GM19372 (cell line): ENCODE measurements around the gene GAREM1.

Experiments used
- ATAC-seq: cut with Tn5 transposase; IDR thresholded peaks from one replicate; pipeline ENCODE4 v1.9.1; 2021; ENCODE audit warnings: mild to moderate bottlenecking, low read depth, moderate library complexity; ENCODE audit not compliant: unreplicated experiment

Gene GAREM1

DNA sequence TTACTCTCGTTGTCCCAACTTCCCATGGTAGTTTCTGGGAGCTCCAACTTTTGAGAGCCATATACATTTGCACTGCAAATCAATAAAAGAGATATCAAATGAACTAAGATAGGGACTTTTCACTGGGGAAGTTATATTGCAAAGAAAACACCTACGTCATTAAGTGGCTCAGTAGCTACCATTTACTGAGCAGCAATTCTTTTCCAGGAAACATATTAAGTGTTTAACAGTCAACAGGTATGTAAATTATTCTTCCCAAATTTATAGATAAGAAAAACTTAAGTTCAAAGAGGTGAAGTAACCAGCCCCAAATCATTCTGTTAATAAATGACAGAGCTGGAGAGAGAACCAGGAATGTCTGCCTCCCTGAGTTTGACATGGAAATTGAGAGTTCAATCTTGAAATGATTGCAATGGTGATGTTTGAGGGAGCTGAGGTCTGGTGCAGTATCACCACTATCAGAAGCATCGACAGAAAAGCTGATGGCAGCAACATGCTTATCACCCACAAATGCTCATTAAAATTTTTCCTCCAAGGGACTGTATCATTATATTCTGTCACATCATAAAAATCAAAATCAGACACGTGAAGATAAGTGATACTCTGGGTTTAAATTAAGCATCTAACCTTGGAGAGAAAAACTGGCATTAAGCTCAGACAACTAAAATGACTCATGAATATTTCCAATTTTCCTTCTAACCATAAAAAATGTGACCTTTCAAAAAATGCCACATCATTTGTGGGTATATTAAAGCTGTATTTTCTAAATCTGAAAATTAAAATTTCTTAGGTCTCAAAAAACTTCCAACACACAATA lies 43.4 kb downstream of the GAREM1 start:
- no peak for ATAC-seq

GRCh38 chr18:32425466-32425865 lies 45.2 kb downstream of the GAREM1 start:
- ATAC-seq, result no peak

DNA sequence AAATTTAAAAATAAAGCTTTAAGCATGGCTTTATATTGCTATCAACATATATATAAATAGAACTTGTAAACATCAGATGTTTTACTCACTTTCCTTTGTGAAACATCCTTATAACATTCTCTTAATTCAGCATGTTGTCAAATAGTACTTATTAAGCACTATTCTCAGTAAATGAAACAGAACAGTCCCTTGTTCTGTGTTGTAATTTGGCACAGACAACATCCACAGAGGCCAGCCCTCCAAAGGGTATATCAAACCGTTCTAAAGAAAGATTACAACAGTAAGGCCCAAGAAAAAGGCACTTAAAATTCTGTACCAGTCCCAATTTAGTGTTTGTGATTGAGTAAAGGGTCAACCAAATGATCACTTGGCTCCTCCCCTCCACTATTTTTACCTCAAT lies 46.0 kb downstream of the GAREM1 start:
- no peak for ATAC-seq

DNA sequence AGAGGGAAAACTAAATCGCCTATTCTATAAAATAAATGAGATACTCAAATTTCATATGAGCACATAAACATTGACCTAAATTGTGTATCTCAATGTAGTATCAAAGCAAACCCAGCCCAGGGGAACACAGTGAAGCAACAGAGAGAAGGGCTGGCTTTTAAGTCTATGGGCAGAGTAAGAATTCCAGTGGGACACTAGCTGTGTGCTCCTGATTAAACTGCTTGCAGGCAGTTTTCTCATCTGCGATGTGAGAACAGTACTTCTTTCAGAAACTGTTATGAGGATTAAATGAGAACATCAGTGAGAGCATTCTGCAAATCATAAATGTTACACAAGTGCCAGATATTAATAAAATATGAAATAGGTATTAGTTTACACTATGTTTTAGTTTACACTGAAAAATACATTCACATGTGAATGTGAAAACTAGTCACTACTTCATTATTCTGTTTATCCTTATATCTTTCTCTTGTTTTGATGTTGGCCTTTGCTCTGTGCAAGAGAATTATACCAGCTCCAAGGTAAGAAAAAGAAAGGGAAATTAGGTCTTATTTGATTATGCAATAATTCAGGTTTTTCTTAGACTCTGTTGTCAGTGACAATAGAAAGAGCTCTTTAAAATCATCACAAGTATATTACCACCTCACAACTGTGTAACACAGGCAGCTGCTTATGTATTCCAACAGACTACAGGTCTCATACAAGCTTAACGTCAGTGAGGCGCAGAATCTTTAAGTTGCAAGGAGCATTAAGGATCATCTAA lies 47.5 kb downstream of the GAREM1 start:
- no peak for ATAC-seq

GRCh38 chr18:32422201-32422600 lies 48.5 kb downstream of the GAREM1 start:
- no peak for ATAC-seq

GRCh38 chr18:32420084-32420750 lies 50.5 kb downstream of the GAREM1 start:
- no peak for ATAC-seq

DNA sequence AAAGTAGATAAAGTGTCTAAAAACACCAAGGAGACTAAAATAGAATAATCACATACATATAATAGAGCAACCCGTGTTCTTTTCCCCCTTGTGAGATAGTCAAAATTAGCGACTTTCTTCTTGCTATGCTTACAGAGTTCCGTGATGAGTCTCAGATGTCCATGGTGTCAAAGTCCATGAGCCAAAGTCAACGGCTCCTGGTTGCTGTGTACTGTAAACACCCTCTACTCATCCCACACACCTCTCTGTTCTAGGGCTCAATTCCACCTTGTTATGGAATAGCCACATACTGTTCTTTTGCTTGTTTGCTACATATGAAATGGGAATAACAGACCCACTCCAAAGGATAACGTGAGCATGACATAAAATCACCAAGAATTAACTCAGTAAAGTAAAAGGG lies 52.5 kb downstream of the GAREM1 start:
- no peak for ATAC-seq

- no peak for ATAC-seq
These were observed 65.1 kb downstream of the GAREM1 start for GRCh38 chr18:32405588-32405987.

- no peak for ATAC-seq
These were observed 69.1 kb downstream of the GAREM1 start for GRCh38 chr18:32401621-32402020.

GRCh38 chr18:32393407-32393806 lies 77.3 kb downstream of the GAREM1 start:
- no peak for ATAC-seq

GRCh38 chr18:32391126-32391525 lies 79.6 kb downstream of the GAREM1 start:
- no peak for ATAC-seq

DNA sequence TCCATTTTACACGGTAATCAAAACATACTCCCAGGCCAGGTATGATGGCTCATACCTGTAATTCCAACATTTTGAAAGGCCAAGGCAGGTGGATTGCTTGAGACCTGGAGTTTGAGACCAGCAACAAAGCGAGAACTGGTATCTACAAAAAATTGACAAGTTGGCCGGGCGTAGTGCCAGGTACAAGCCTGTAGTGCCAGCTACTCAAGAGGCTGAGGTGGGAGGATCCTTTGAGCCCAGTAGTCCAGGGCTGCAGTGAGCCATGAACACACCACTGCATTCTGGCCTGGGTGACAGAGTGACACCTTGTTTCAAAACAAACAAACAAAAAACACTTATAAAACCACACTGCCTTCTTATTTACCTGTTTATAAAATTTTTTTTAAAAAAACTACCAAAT lies 80.8 kb downstream of the GAREM1 start:
- ATAC-seq, result no peak

GRCh38 chr18:32389191-32389590 lies 81.5 kb downstream of the GAREM1 start:
- no peak for ATAC-seq

DNA sequence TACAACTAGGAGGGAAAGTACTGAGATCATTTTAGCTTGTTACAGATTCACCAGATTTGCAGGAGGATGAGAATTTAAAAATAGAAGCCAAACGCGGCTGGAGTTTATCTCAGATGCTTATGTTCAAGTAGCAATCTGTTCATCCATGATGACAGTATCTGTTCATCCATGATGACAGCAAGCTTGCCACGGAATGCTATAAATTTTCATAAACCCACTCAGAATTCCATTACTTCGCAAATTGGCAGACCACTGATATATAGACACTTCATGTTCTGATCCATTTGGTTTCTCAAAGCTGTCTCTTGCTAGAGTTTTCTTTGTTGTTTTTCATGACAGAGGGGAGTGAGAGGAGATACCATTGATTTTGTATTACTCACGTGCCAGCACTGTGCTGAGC lies 84.2 kb downstream of the GAREM1 start:
- no peak for ATAC-seq

- no peak for ATAC-seq
These were observed 87.4 kb downstream of the GAREM1 start for GRCh38 chr18:32383050-32383819.

DNA sequence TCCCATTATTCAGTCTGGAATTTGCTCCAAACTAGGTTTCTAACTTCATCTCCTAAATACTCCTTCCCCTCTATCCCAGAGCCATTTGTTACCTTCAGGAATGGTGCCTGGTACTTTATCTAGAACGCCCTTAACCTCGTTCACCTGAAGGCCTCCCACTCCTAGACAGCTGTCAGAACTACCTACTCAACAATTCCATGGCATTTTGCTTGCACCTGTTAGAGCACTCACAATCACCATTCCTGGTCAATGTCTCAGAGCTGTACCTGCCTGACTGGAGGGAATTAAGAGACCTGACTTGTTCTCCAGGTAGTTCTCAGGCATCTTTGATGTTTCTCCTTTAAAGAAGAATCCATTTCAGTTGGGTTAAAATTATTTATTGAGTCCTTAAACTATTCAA lies 88.9 kb downstream of the GAREM1 start:
- no peak for ATAC-seq

DNA sequence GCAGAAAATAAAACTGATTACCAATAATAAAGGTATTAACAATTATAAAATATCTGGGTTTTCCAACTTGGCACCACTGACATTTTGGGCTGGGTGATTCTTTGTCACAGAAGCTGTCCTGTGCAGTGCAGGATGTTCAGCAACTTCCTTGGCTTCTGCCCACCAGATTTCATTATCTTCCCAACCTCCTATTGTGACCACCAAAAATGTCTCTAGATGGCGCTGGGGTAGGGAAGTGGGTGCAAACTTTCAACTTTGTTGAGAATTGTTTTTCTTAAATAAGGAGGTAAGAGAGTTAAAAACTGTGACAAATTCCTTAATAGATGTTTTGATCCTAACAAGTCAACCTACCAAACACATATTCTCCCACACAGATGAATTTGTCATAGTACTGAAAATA lies 90.1 kb downstream of the GAREM1 start:
- ATAC-seq, result no peak

DNA sequence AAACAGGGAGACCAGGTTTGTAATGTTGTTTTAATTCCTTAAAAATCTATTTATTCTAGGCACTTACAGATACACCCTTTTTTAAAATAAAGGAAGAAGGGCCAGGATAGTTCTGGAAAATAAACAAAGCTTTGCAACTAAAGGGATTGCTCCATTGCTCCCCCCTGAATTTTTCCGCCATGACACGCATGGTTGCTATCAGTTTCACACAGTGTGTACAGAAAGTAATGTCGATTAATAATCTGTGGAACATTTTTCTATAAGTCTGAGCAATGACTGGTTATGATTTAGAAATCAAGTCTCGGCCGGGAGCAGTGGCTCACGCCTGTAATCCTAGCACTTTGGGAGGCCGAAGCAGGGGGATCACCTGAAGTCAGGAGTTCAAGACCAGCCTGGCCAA lies 90.8 kb downstream of the GAREM1 start:
- no peak for ATAC-seq

- ATAC-seq, result no peak
These were observed 92.0 kb downstream of the GAREM1 start for GRCh38 chr18:32378705-32379104.

GRCh38 chr18:32373995-32374394 lies 96.7 kb downstream of the GAREM1 start:
- ATAC-seq, result no peak

GRCh38 chr18:32373505-32373904 lies 97.2 kb downstream of the GAREM1 start:
- no peak for ATAC-seq
